OCI-LY3 (cell line): ENCODE data around the gene PLEKHA7.
"Not testable (repeated sequence)": the region's sequence is repeated elsewhere in the genome, so short reads cannot be mapped to it uniquely, and the experiment has no call there.

Experiments
- CTCF ChIP-seq: fragments of 200-600, 300-600 bp; sonication (generic); IDR thresholded peaks from 2 replicates; pipeline ENCODE4 v1.5.1; 2014; ENCODE audit warnings: antibody characterized with exemption, low read length, low read depth
- EZH2phosphoT487 ChIP-seq: fragments of 200-600 bp; shearing (Covaris generic); IDR thresholded peaks from 2 replicates; pipeline ENCODE4 v1.6.1; 2018; ENCODE audit warnings: antibody characterized with exemption, mixed run types, low read depth

GRCh38 chr11:17048491-17048890 is 34.3 kb upstream of the PLEKHA7 start:
- TF ChIP-seq CTCF, EZH2phosphoT487: not testable (repeated sequence)
